SK-N-SH treated with all-trans-retinoic acid at 6 μM for 48 hours (cell line): ENCODE results near the gene TUBB4B.

Experiments
- ATAC-seq: fragments of 200-7000 bp; cut with Tn5 transposase; 3 replicates; pipeline ENCODE4 v1.9.1; 2020; ENCODE audit warnings: mild to moderate bottlenecking, moderate library complexity
- ARNTL ChIP-seq: fragments of 450-650 bp; formaldehyde crosslinking; IDR thresholded peaks from 2 replicates; pipeline ENCODE4 v1.5.0; 2020; ENCODE audit warnings: low read depth, mild to moderate bottlenecking, moderate library complexity, borderline replicate concordance
- BACH2 ChIP-seq: fragments of 250-450 bp; sonication (Bioruptor Pico); IDR thresholded peaks from 2 replicates; pipeline ENCODE4 v1.9.0; 2021; ENCODE audit warnings: mild to moderate bottlenecking, borderline replicate concordance
- CREB5 ChIP-seq: fragments of 250-450 bp; sonication (Bioruptor Pico); IDR thresholded peaks from 2 replicates; pipeline ENCODE4 v1.5.1; 2020; ENCODE audit warnings: low read depth, mild to moderate bottlenecking, moderate library complexity
- CSDC2 ChIP-seq: fragments of 250-450 bp; sonication (Bioruptor Pico); IDR thresholded peaks from 2 replicates; pipeline ENCODE4 v1.5.0; 2020; ENCODE audit warnings: mild to moderate bottlenecking, moderate library complexity
- CSRNP3 ChIP-seq: fragments of 250-450 bp; sonication (Bioruptor Pico); IDR thresholded peaks from 2 replicates; pipeline ENCODE4 v1.5.1; 2021; ENCODE audit warnings: mild to moderate bottlenecking, moderate library complexity
- GLIS3 ChIP-seq: fragments of 250-450 bp; sonication (Bioruptor Pico); IDR thresholded peaks from 2 replicates; pipeline ENCODE4 v1.5.0; 2020; ENCODE audit warnings: mild to moderate bottlenecking, moderate library complexity
- OSR1 ChIP-seq: fragments of 250-450 bp; sonication (Bioruptor Pico); IDR thresholded peaks from 2 replicates; pipeline ENCODE4 v1.8.0; 2022; ENCODE audit warnings: moderate library complexity, mild to moderate bottlenecking, inconsistent platforms
- PATZ1 ChIP-seq: fragments of 250-450 bp; sonication (Bioruptor Pico); IDR thresholded peaks from 2 replicates; pipeline ENCODE4 v1.8.0; 2020; ENCODE audit warnings: mild to moderate bottlenecking, moderate library complexity, borderline replicate concordance
- POU6F1 ChIP-seq: fragments of 250-450 bp; sonication (Bioruptor Pico); IDR thresholded peaks from 2 replicates; pipeline ENCODE4 v1.8.0; 2021; ENCODE audit warnings: low read depth, mild to moderate bottlenecking, moderate library complexity, borderline replicate concordance
- RARB ChIP-seq: fragments of 250-450 bp; sonication (Bioruptor Pico); IDR thresholded peaks from 2 replicates; pipeline ENCODE4 v1.8.0; 2021; ENCODE audit warnings: mild to moderate bottlenecking, moderate library complexity
- SNAI2 ChIP-seq: fragments of 250-450 bp; sonication (Bioruptor Pico); IDR thresholded peaks from 2 replicates; pipeline ENCODE4 v1.5.0; 2020; ENCODE audit warnings: mild to moderate bottlenecking, moderate library complexity
- TCF4 ChIP-seq: fragments of 250-450 bp; sonication (Bioruptor Pico); IDR thresholded peaks from 2 replicates; pipeline ENCODE4 v1.8.0; 2021; ENCODE audit warnings: mild to moderate bottlenecking, moderate library complexity, borderline replicate concordance
- TOX ChIP-seq: fragments of 250-450 bp; sonication (Bioruptor Pico); IDR thresholded peaks from 2 replicates; pipeline ENCODE4 v1.8.0; 2021; ENCODE audit warnings: mild to moderate bottlenecking, moderate library complexity, borderline replicate concordance
- ZFP3 ChIP-seq: fragments of 250-450 bp; sonication (Bioruptor Pico); IDR thresholded peaks from 2 replicates; pipeline ENCODE4 v1.5.0; 2020; ENCODE audit warnings: mild to moderate bottlenecking, moderate library complexity
- ZFP30 ChIP-seq: fragments of 450-650 bp; formaldehyde crosslinking; IDR thresholded peaks from 2 replicates; pipeline ENCODE4 v1.5.0; 2022; ENCODE audit warnings: mild to moderate bottlenecking, moderate library complexity
- ZNF565 ChIP-seq: fragments of 450-650 bp; formaldehyde crosslinking; conservative IDR thresholded peaks from 2 replicates; pipeline ENCODE4 v1.5.0; 2020; ENCODE audit warnings: low read depth, mild to moderate bottlenecking, moderate library complexity
- ZNF70 ChIP-seq: fragments of 450-650 bp; formaldehyde crosslinking; IDR thresholded peaks from 2 replicates; pipeline ENCODE4 v1.5.0; 2020; ENCODE audit warnings: mild to moderate bottlenecking, moderate library complexity
- ZNF8 ChIP-seq: fragments of 450-650 bp; formaldehyde crosslinking; IDR thresholded peaks from 2 replicates; pipeline ENCODE4 v1.5.0; 2020; ENCODE audit warnings: mild to moderate bottlenecking, moderate library complexity

TUBB4B gene

GRCh38 chr9:137227853-137228505 is 13.1 kb upstream of the TUBB4B start (continued):
- TF ChIP-seq CSRNP3, result no peak
- no peak for TF ChIP-seq CSDC2 (CRISPR knock-in tag)
- TF ChIP-seq SNAI2, result no peak
- no peak for TF ChIP-seq ZFP3 (CRISPR knock-in tag)
- TF ChIP-seq OSR1, result no peak
- TF ChIP-seq, all 23 proteins: peak for 0

- ATAC-seq, result no peak
- TF ChIP-seq CREB5 (CRISPR knock-in tag), result no peak
- no peak for TF ChIP-seq TOX
- no peak for TF ChIP-seq ZNF70
- TF ChIP-seq RARB (CRISPR knock-in tag), result no peak
- TF ChIP-seq ZNF8 (CRISPR knock-in tag), result no peak
- no peak for TF ChIP-seq ZFP30 (CRISPR knock-in tag)
- no peak for TF ChIP-seq POU6F1 (CRISPR knock-in tag)
- no peak for TF ChIP-seq PATZ1
- no peak for TF ChIP-seq TCF4 (CRISPR knock-in tag)
- TF ChIP-seq BACH2 (CRISPR knock-in tag), result no peak
- TF ChIP-seq ZNF565, result no peak
Observed at GRCh38 chr9:137228506-137228967, 12.6 kb upstream of the TUBB4B start.

- TF ChIP-seq ARNTL (CRISPR knock-in tag) (no peak), RARB (CRISPR knock-in tag) (no peak), OSR1 (no peak), POU6F1 (CRISPR knock-in tag) (no peak), GLIS3 (CRISPR knock-in tag) (no peak)
- ATAC-seq, result no peak
Observed at GRCh38 chr9:137228968-137229896, 11.9 kb upstream of the TUBB4B start.

- ATAC-seq, result no peak
- no peak for TF ChIP-seq SNAI2
- TF ChIP-seq CSDC2 (CRISPR knock-in tag), result no peak
- no peak for TF ChIP-seq ZFP30 (CRISPR knock-in tag)
Observed at GRCh38 chr9:137229903-137230704, 11.0 kb upstream of the TUBB4B start.
